ENCODE data around the gene COX18.

Gene COX18

GRCh38 chr4:73012673-73013072 lies 56.8 kb downstream of the COX18 start:
- Histone ChIP-seq H3K79me2 (ENCODE audit: low read length) (no peaks in the 10 kb centered on the region), H3K9ac (ENCODE audit: low read length) (no peak overlapping the region), H3K36me3 (replicated peaks; ENCODE audit: low read depth, low read length) (peaks cover under 1% of the 10 kb centered on the region), H3K27me3 (ENCODE audit: low read depth, low read length) (no peaks in the 10 kb centered on the region), H3K4me2 (ENCODE audit: low read length) (no peak overlapping the region), H3K9me3 (ENCODE audit: insufficient read depth, low read length) (0 out of 2 replicates have a peak, but pooled peaks cover 7% of the 10 kb centered on the region), H3K4me3 (ENCODE audit: low read length) (no peak overlapping the region), H3K27ac (ENCODE audit: low read length) (no peak overlapping the region), H4K20me1 (ENCODE audit: insufficient read depth, low read length) (no peaks in the 10 kb centered on the region), H3K4me1 (ENCODE audit: low read length) (no peaks in the 10 kb centered on the region), H2AFZ (ENCODE audit: low read depth, low read length) (no peak overlapping the region)
- TF ChIP-seq EZH2phosphoT487 (IDR thresholded peaks at IDR 0.05; ENCODE audit: low read depth) = no peak
- TF ChIP-seq CTCF (IDR thresholded peaks at IDR 0.05; ENCODE audit: low read depth, low read length) = no peak

- Histone ChIP-seq H3K9ac (ENCODE audit: low read length) (no peak overlapping the region), H3K4me3 (ENCODE audit: low read length) (no peak overlapping the region), H3K27me3 (ENCODE audit: low read depth, low read length) (no peaks in the 10 kb centered on the region), H4K20me1 (ENCODE audit: insufficient read depth, low read length) (no peaks in the 10 kb centered on the region), H3K4me2 (ENCODE audit: low read length) (no peak overlapping the region), H3K36me3 (replicated peaks; ENCODE audit: low read depth, low read length) (peaks cover 3% of the 10 kb centered on the region), H3K79me2 (ENCODE audit: low read length) (no peaks in the 10 kb centered on the region), H3K9me3 (ENCODE audit: insufficient read depth, low read length) (0 out of 2 replicates have a peak, but pooled peaks cover 7% of the 10 kb centered on the region), H2AFZ (ENCODE audit: low read depth, low read length) (no peak overlapping the region), H3K27ac (ENCODE audit: low read length) (no peak overlapping the region), H3K4me1 (ENCODE audit: low read length) (peaks cover 9% of the 10 kb centered on the region)
- no peak for TF ChIP-seq CTCF (IDR thresholded peaks at IDR 0.05; ENCODE audit: low read depth, low read length)
- no peak for TF ChIP-seq EZH2phosphoT487 (IDR thresholded peaks at IDR 0.05; ENCODE audit: low read depth)
Observed at GRCh38 chr4:73011629-73011985, 57.9 kb downstream of the COX18 start.

GRCh38 chr4:73010789-73011628 lies 58.5 kb downstream of the COX18 start:
- H3K9me3 ChIP-seq (ENCODE audit: insufficient read depth, low read length) = 0 out of 2 replicates have a peak, but pooled peaks cover 7% of the 10 kb centered on the region
- TF ChIP-seq CTCF (IDR thresholded peaks at IDR 0.05; ENCODE audit: low read depth, low read length) (no peak), EZH2phosphoT487 (IDR thresholded peaks at IDR 0.05; ENCODE audit: low read depth) (no peak)
- no peaks in the 10 kb centered on the region for H3K79me2 ChIP-seq (ENCODE audit: low read length)
- no peak overlapping the region for H3K4me3 ChIP-seq (ENCODE audit: low read length)
- peaks cover 15% of the 10 kb centered on the region for H3K4me1 ChIP-seq (ENCODE audit: low read length)
- H2AFZ ChIP-seq (ENCODE audit: low read depth, low read length) = no peak overlapping the region
- no peaks in the 10 kb centered on the region for H3K27me3 ChIP-seq (ENCODE audit: low read depth, low read length)
- no peak overlapping the region for H3K9ac ChIP-seq (ENCODE audit: low read length)
- no peaks in the 10 kb centered on the region for H4K20me1 ChIP-seq (ENCODE audit: insufficient read depth, low read length)
- H3K36me3 ChIP-seq (replicated peaks; ENCODE audit: low read depth, low read length) = peaks cover 3% of the 10 kb centered on the region
- H3K4me2 ChIP-seq (ENCODE audit: low read length) = no peak overlapping the region
- no peak overlapping the region for H3K27ac ChIP-seq (ENCODE audit: low read length)

- H3K4me3 ChIP-seq (ENCODE audit: low read length) = no peak overlapping the region
- TF ChIP-seq EZH2phosphoT487 (IDR thresholded peaks at IDR 0.05; ENCODE audit: low read depth) (no peak), CTCF (IDR thresholded peaks at IDR 0.05; ENCODE audit: low read depth, low read length) (no peak)
Observed at GRCh38 chr4:73007526-73008100, 61.9 kb downstream of the COX18 start.

More at GRCh38 chr4:73007526-73008100, 61.9 kb downstream of the COX18 start:
- H3K79me2 ChIP-seq (ENCODE audit: low read length) = no peaks in the 10 kb centered on the region
- H3K4me2 ChIP-seq (ENCODE audit: low read length) = no peak overlapping the region
- 0 out of 2 replicates have a peak, but pooled peaks cover 7% of the 10 kb centered on the region for H3K9me3 ChIP-seq (ENCODE audit: insufficient read depth, low read length)
- peaks cover 21% of the 10 kb centered on the region for H3K4me1 ChIP-seq (ENCODE audit: low read length)
- H3K27ac ChIP-seq (ENCODE audit: low read length) = no peak overlapping the region
- no peaks in the 10 kb centered on the region for H4K20me1 ChIP-seq (ENCODE audit: insufficient read depth, low read length)
- no peak overlapping the region for H3K9ac ChIP-seq (ENCODE audit: low read length)
- H3K36me3 ChIP-seq (replicated peaks; ENCODE audit: low read depth, low read length) = peaks cover 3% of the 10 kb centered on the region
- H3K27me3 ChIP-seq (ENCODE audit: low read depth, low read length) = no peaks in the 10 kb centered on the region
- H2AFZ ChIP-seq (ENCODE audit: low read depth, low read length) = no peak overlapping the region
